Keratinocyte (primary cell): Measurements from ENCODE around the gene ELP5. TPM values are rescaled to one million over a fixed set of nuclear protein-coding genes. Genes with fewer than 3 reads are reported as not detected.

Experiments used
- DNase-seq: peaks from one replicate; pipeline ENCODE4 v3.0.0-alpha.2; 2011; ENCODE audit warnings: low read depth, missing footprints, low spot score
- FAIRE-seq: peaks from 2 replicates; lab custom pipeline; 2011; peaks lifted over from hg19 to GRCh38; lab: Jason Lieb, UNC
- H2AFZ ChIP-seq: 2 replicates; pipeline ENCODE4 v1.6.0; 2012; ENCODE audit warnings: low read length, control low read depth, inconsistent platforms; ENCODE audit not compliant: control insufficient read depth
- H3K27ac ChIP-seq: 2 replicates; pipeline ENCODE4 v1.5.1; 2011; ENCODE audit warnings: low read length; ENCODE audit not compliant: control insufficient read depth, insufficient read depth
- H3K27me3 ChIP-seq: 3 replicates; pipeline ENCODE4 v1.6.0; 2011; ENCODE audit warnings: low read length; ENCODE audit not compliant: control insufficient read depth, insufficient read depth; ENCODE audit errors: extremely low read depth
- H3K36me3 ChIP-seq, 2 experiments: 2 replicates in 1 of 2; 3 replicates in 1 of 2; pipeline ENCODE4 v1.5.1; 2011; ENCODE audit warnings: low read length in 2 of 2, mild to moderate bottlenecking in 1 of 2; ENCODE audit not compliant: control insufficient read depth in 2 of 2, insufficient read depth in 2 of 2; ENCODE audit errors: extremely low read depth in 1 of 2
- H3K4me1 ChIP-seq: 3 replicates; pipeline ENCODE4 v1.5.1; 2011; ENCODE audit warnings: low read length; ENCODE audit not compliant: control insufficient read depth, insufficient read depth; ENCODE audit errors: extremely low read depth
- H3K4me2 ChIP-seq: 3 replicates; pipeline ENCODE4 v1.6.0; 2011; ENCODE audit warnings: low read depth, low read length; ENCODE audit not compliant: control insufficient read depth, insufficient read depth; ENCODE audit errors: extremely low read depth
- H3K4me3 ChIP-seq, 3 experiments: fragments of 200-600 bp in 1 of 3; sonication (generic) in 1 of 3; 2 replicates in 2 of 3; 3 replicates in 1 of 3; pipeline ENCODE4 v1.5.1; 2011 to 2016; ENCODE audit warnings: low read length in 3 of 3, mild to moderate bottlenecking in 3 of 3, control low read depth in 2 of 3, inconsistent platforms in 1 of 3, low read depth in 1 of 3, mixed read lengths in 1 of 3, mixed run types in 1 of 3, moderate library complexity in 1 of 3; ENCODE audit not compliant: control insufficient read depth in 2 of 3, insufficient read depth in 2 of 3; ENCODE audit errors: extremely low read depth in 1 of 3
- H3K79me2 ChIP-seq: 2 replicates; pipeline ENCODE4 v1.6.0; 2012; ENCODE audit warnings: low read length; ENCODE audit not compliant: control insufficient read depth, insufficient read depth
- H3K9ac ChIP-seq: 3 replicates; pipeline ENCODE4 v1.6.0; 2011; ENCODE audit warnings: low read length; ENCODE audit not compliant: control insufficient read depth, insufficient read depth; ENCODE audit errors: extremely low read depth
- H3K9me1 ChIP-seq: 3 replicates; pipeline ENCODE4 v1.6.0; 2011; ENCODE audit warnings: low read length; ENCODE audit not compliant: control insufficient read depth, insufficient read depth; ENCODE audit errors: extremely low read depth
- H3K9me3 ChIP-seq: 2 replicates; pipeline ENCODE4 v1.5.1; 2012; ENCODE audit warnings: low read depth, low read length; ENCODE audit not compliant: control insufficient read depth
- H4K20me1 ChIP-seq: 3 replicates; pipeline ENCODE4 v1.6.0; 2011; ENCODE audit warnings: low read length; ENCODE audit not compliant: control insufficient read depth, insufficient read depth; ENCODE audit errors: extremely low read depth
- CTCF ChIP-seq, 3 experiments: IDR thresholded peaks in 1 of 3; conservative IDR thresholded peaks in 1 of 3; optimal IDR thresholded peaks in 1 of 3; 2 replicates in 2 of 3; 3 replicates in 1 of 3; pipeline versions ENCODE3 to v1.5.1; 2011; ENCODE audit warnings: low read length in 3 of 3, mild to moderate bottlenecking in 3 of 3, moderate library complexity in 2 of 3, control low read depth in 1 of 3, inconsistent platforms in 1 of 3; ENCODE audit not compliant: insufficient read depth in 2 of 3; ENCODE audit errors: extremely low read depth in 1 of 3
- EZH2 ChIP-seq: IDR thresholded peaks from one replicate; pipeline ENCODE4 v1.6.1; 2012; ENCODE audit warnings: inconsistent platforms, mild to moderate bottlenecking, low read length, moderate library complexity
- dilution Hi-C: fragments of 300-500 bp; cut with MboI; formaldehyde crosslinking; loops from one replicate; pipeline ENCODE4 v1.7.0; 2020; ENCODE audit warnings: low sequenced_read_pairs; ENCODE audit not compliant: extremely low pct_ligation_motif_present
- polyA plus RNA-seq, 5 experiments: library from polyadenylated mRNA; depleted of rRNA in 3 of 5; stranded (reverse) in 3 of 5; stranded (forward) in 1 of 5; unstranded in 1 of 5; fragments of >200 nt; gene quantifications; 1 replicate in 1 of 5; 2 replicates in 3 of 5; 3 replicates in 1 of 5; pipeline versions ENCODE4 v1.2.1 to v1.2.3, GENCODE V29; 2011 to 2012; ENCODE audit warnings: missing spikeins in 2 of 5, low read depth in 1 of 5, low replicate concordance in 1 of 5

ELP5 gene
- polyA plus RNA-seq, 1 donor (not counting 4 experiments of a cell fraction or from before 2014, with no cell fraction given): 19.4 TPM

DNA sequence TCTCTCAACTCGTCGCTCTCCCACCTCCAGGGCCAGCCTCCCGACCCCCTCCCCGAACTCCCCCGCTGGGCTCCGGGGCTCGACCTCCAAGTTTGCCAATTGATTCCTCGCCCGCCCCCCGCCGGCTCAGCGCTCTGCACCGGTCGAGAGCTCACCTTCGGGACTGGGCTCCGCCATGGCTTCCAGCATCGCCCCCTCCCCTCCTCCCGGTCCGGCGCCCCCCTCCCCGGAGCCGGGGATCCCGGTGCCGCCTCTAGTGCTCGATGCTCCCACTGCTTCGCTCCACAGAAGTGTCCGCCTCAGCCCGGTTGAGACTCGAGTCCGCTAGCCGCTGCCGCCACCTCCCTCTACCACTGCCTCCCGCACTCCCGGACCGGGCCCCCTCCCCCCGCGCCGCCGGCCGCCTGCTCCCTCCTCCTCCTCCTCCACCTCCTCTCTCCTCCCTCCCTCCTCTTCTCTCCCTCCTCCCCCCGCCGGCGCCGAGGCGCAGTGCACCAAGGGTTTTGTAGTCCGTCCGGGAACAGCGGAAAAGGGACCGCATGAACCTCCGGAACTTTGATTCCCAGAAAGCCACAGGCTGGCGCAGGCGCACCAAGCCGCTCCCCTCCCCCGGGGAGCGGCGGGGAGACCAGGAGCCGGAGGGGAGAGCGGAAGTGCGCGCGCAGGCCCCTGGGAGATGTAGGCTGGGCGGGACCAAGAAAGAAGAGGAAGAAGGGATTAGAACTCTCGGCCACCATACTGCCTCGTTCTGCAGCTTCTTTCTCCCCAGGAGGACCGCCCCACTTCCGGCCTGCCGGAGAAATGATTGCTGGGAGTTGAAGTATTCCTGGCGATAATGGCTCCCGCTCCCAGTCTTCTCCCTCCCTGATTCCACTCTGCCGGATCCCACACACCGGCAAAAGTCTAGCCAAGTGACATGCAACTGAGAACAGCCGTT is 12.7 kb upstream of the ELP5 start, which contains the start of gene PHF23:
PHF23 (minus strand) TSS at position 367 of the 937 bp plus-strand sequence; CDS start at position 189, 178 bp downstream.
- Histone ChIP-seq H3K9me1 (no peaks in the 10 kb centered on the region), H3K27me3 (no peaks in the 10 kb centered on the region), H3K4me3 (peak within 1 kb of the TSS; percentile 87 to 95 (median 90)), H3K27ac (peak within 1 kb of the TSS; percentile 84), H3K9ac (peak within 1 kb of the TSS; percentile 97), H3K36me3 (peaks cover 20 to 35% of the 10 kb centered on the region in 2 experiments), H3K79me2 (peaks cover 40% of the 10 kb centered on the region), H4K20me1 (no peaks in the 10 kb centered on the region), H2AFZ (no peak within 1 kb of the TSS), H3K9me3 (no peaks in the 10 kb centered on the region), H3K4me1 (peaks cover 41% of the 10 kb centered on the region), H3K4me2 (peak within 1 kb of the TSS; percentile 86)
- DNase-seq (peak; percentile 94), FAIRE-seq (peak; percentile 92)
- dilution Hi-C loops: no loop called here
- TF ChIP-seq EZH2 (no peak), CTCF (optimal IDR thresholded peaks at IDR 0.05 in 1 of 3, IDR thresholded peaks at IDR 0.05 in 1 of 3, conservative IDR thresholded peaks at IDR 0.05 in 1 of 3; ENCODE audit: extremely low read depth in 1 of 3, insufficient read depth in 2 of 3, low read length in 3 of 3) (no peak)

DNA sequence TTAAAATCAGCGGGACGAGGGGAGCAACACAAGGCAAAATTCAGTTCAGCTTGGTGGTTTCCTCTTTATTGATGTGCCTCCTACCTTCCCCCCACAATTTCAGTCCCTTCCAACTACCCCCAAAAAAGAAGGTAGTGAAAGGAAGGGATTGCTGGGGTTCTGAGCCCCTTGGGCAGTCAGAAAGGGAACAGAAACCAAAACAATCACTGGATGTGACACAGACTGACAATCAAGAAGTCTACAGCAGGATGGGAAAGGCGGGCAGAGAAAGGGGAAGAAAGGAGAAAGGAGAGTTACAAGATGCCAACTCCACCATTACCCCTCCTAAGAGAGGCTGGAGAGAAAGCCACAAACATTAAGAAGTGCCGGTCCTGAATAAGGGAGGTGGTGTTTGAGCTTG is 11.6 kb upstream of the ELP5 start:
- Histone ChIP-seq H3K4me1 (peaks cover 33% of the 10 kb centered on the region), H3K4me3 (no peak overlapping the region), H3K4me2 (peak overlapping the region; percentile 86), H3K79me2 (peaks cover 40% of the 10 kb centered on the region), H4K20me1 (no peaks in the 10 kb centered on the region), H3K9me3 (no peaks in the 10 kb centered on the region), H3K36me3 (peaks cover 20 to 30% of the 10 kb centered on the region in 2 experiments), H3K27ac (no peak overlapping the region), H3K9me1 (no peaks in the 10 kb centered on the region), H3K27me3 (no peaks in the 10 kb centered on the region), H3K9ac (no peak overlapping the region), H2AFZ (no peak overlapping the region)
- DNase-seq (no peak), FAIRE-seq (no peak)
- dilution Hi-C loops: no loop called here
- TF ChIP-seq CTCF (optimal IDR thresholded peaks at IDR 0.05 in 1 of 3, IDR thresholded peaks at IDR 0.05 in 1 of 3, conservative IDR thresholded peaks at IDR 0.05 in 1 of 3; ENCODE audit: extremely low read depth in 1 of 3, insufficient read depth in 2 of 3, low read length in 3 of 3) (no peak), EZH2 (no peak)
